K562 (cell line): Measurements from ENCODE around the gene AKAP13. TPM values are rescaled to one million over a fixed set of nuclear protein-coding genes. Genes with fewer than 3 reads are reported as not detected.

Experiments used
- ATAC-seq: fragments of 200-7000 bp; cut with Tn5 transposase; 3 replicates; pipeline ENCODE4 v1.9.1; 2020; ENCODE audit warnings: moderate library complexity
- BruUV-seq: library from RNA; stranded (reverse); fragments of 400-500 nt; replicated peaks from 2 replicates; lab custom pipeline; 2021; lab: Mats Ljungman, UMichigan
- CTCF ChIA-PET: fragments of 300-600 bp; formaldehyde crosslinking; extraction: SDS; loops from one replicate; lab custom pipeline; 2021; ENCODE audit warnings: low intra/inter-chr PET ratio; lab: Yijun Ruan, JAX
- POLR2A ChIA-PET: fragments of 300-600, 350-650 bp; sonication (Branson Sonifier 250); formaldehyde crosslinking; extraction: SDS; loops from one replicate; lab custom pipeline; 2021; ENCODE audit warnings: antibody characterized with exemption, inconsistent platforms; lab: Yijun Ruan, JAX
- DNase-seq, 4 experiments: peaks; one replicate each; pipeline versions ENCODE4 v3.0.0 to v3.0.0-alpha.2; 2011 to 2018; ENCODE audit warnings: low spot score in 3 of 4, mixed read lengths in 3 of 4; ENCODE audit errors: extremely low read depth in 1 of 4
- FAIRE-seq: peaks from 2 replicates; lab custom pipeline; 2011; peaks lifted over from hg19 to GRCh38; lab: Jason Lieb, UNC
- H2AFZ ChIP-seq: 2 replicates; pipeline ENCODE4 v1.6.0; 2011; ENCODE audit warnings: low read depth, low read length, control low read depth, inconsistent platforms
- H3K27ac ChIP-seq: fragments of 200-600 bp; 3 replicates; pipeline ENCODE4 v1.8.0; 2011; ENCODE audit warnings: low read depth, mild to moderate bottlenecking, control low read depth, inconsistent platforms, low read length, moderate library complexity, mixed read lengths; ENCODE audit errors: extremely low read depth
- H3K27me3 ChIP-seq, 2 experiments: fragments of 300-600 bp in 1 of 2; 2 replicates in 1 of 2; 3 replicates in 1 of 2; pipeline versions ENCODE4 v1.6.0 to v1.8.0; 2011; ENCODE audit warnings: inconsistent platforms in 2 of 2, low read length in 2 of 2, mild to moderate bottlenecking in 1 of 2, mixed read lengths in 1 of 2, moderate library complexity in 1 of 2; ENCODE audit not compliant: control insufficient read depth in 2 of 2, insufficient read depth in 2 of 2
- H3K36me3 ChIP-seq: fragments of 300-600 bp; 3 replicates; pipeline ENCODE4 v1.8.0; 2011; ENCODE audit warnings: mild to moderate bottlenecking, low read length, inconsistent platforms; ENCODE audit not compliant: control insufficient read depth, insufficient read depth
- H3K4me1 ChIP-seq, 2 experiments: fragments of 200-600 bp in 1 of 2; replicated peaks in 1 of 2; 2 replicates in 1 of 2; 3 replicates in 1 of 2; pipeline versions ENCODE4 v1.5.1 to v1.8.0; 2011; ENCODE audit warnings: inconsistent platforms in 2 of 2, low read length in 2 of 2, mild to moderate bottlenecking in 1 of 2, mixed read lengths in 1 of 2, moderate library complexity in 1 of 2; ENCODE audit not compliant: control insufficient read depth in 2 of 2, insufficient read depth in 2 of 2
- H3K4me2 ChIP-seq: 2 replicates; pipeline ENCODE4 v1.6.1; 2011; ENCODE audit warnings: low read length, control low read depth, inconsistent platforms, mixed read lengths; ENCODE audit not compliant: insufficient read depth
- H3K4me3 ChIP-seq: fragments of 200-600 bp; sonication (generic), shearing (Covaris generic); 2 replicates; pipeline ENCODE4 v1.5.1; 2016; ENCODE audit warnings: control low read depth, inconsistent platforms
- H3K79me2 ChIP-seq: fragments of 200-600 bp; 3 replicates; pipeline ENCODE4 v1.8.0; 2011; ENCODE audit warnings: low read length, inconsistent platforms; ENCODE audit not compliant: control insufficient read depth, insufficient read depth
- H3K9ac ChIP-seq, 2 experiments: 2 replicates each; pipeline versions ENCODE4 v1.6.0 to v1.6.1; 2011; ENCODE audit warnings: low read depth in 2 of 2, low read length in 2 of 2, control low read depth in 1 of 2, inconsistent platforms in 1 of 2, mild to moderate bottlenecking in 1 of 2, mixed read lengths in 1 of 2; ENCODE audit not compliant: insufficient read depth in 1 of 2
- H3K9me1 ChIP-seq: one replicate; pipeline ENCODE4 v1.6.0; 2011; ENCODE audit warnings: inconsistent platforms, mild to moderate bottlenecking, low read length, moderate library complexity; ENCODE audit not compliant: control insufficient read depth, insufficient read depth
- H3K9me3 ChIP-seq: replicated peaks from 2 replicates; pipeline ENCODE4 v1.5.1; 2011; ENCODE audit warnings: low read depth, low read length, inconsistent platforms; ENCODE audit not compliant: control insufficient read depth, insufficient read depth
- H4K20me1 ChIP-seq: replicated peaks from 2 replicates; pipeline ENCODE4 v1.6.1; 2011; ENCODE audit warnings: low read length, inconsistent platforms, mixed read lengths; ENCODE audit not compliant: control insufficient read depth, insufficient read depth
- CBFB ChIP-seq: sonication (generic); formaldehyde crosslinking; IDR thresholded peaks from 2 replicates; pipeline ENCODE4 v1.4.0; 2020; ENCODE audit warnings: mild to moderate bottlenecking, missing genetic modification reagents
- EP300 ChIP-seq: IDR thresholded peaks from 2 replicates; pipeline ENCODE4 v1.6.1; 2012; ENCODE audit warnings: low read length, improper control_type of control experiment
- FOXA1 ChIP-seq: fragments of 450-650 bp; IDR thresholded peaks from 2 replicates; pipeline ENCODE4 v1.6.1; 2016; ENCODE audit warnings: mild to moderate bottlenecking, borderline replicate concordance
- NRF1 ChIP-seq, 2 experiments: fragments of 450-650 bp; IDR thresholded peaks in 1 of 2; conservative IDR thresholded peaks in 1 of 2; 2 replicates each; pipeline ENCODE4 v1.6.1; 2014; ENCODE audit warnings: mild to moderate bottlenecking in 2 of 2
- RBM17 ChIP-seq: fragments of 200-400 bp; formaldehyde crosslinking; IDR thresholded peaks from 2 replicates; pipeline ENCODE4 v1.6.1; 2017; ENCODE audit warnings: low read depth, mild to moderate bottlenecking, low read length, borderline replicate concordance
- SLC30A9 ChIP-seq: fragments of 250-450 bp; sonication (Bioruptor Pico); IDR thresholded peaks from 2 replicates; pipeline ENCODE4 v1.8.0; 2022; ENCODE audit warnings: mild to moderate bottlenecking, moderate library complexity
- ZFP30 ChIP-seq: fragments of 250-450 bp; sonication (Bioruptor Pico); IDR thresholded peaks from 2 replicates; pipeline ENCODE4 v1.8.0; 2022; ENCODE audit warnings: moderate library complexity, mild to moderate bottlenecking, inconsistent platforms, borderline replicate concordance
- ZNF146 ChIP-seq: IDR thresholded peaks from one replicate; pipeline ENCODE4 v1.6.1; 2018; ENCODE audit warnings: missing compliant biosample characterization; ENCODE audit not compliant: unreplicated experiment
- ZNF174 ChIP-seq: fragments of 250-450 bp; sonication (Bioruptor Pico); IDR thresholded peaks from 2 replicates; pipeline ENCODE4 v1.4.0; 2020; ENCODE audit warnings: mild to moderate bottlenecking
- ZNF197 ChIP-seq: fragments of 200-800 bp; sonication (Bioruptor generic); IDR thresholded peaks from 2 replicates; pipeline ENCODE4 v1.6.1; 2016; ENCODE audit warnings: low read depth, missing genetic modification characterization, missing compliant biosample characterization
- ZNF212 ChIP-seq: fragments of 450-650 bp; formaldehyde crosslinking; IDR thresholded peaks from 2 replicates; pipeline ENCODE4 v1.4.0; 2020; ENCODE audit warnings: mild to moderate bottlenecking
- WGBS: fragments of 100-300 bp; shearing (Covaris generic); methylation state at CpG from one replicate; pipeline ENCODE4 v1.1.6; 2016; ENCODE audit warnings: low coverage, mixed read lengths; ENCODE audit not compliant: insufficient coverage; ENCODE audit errors: missing lambda C conversion rate; 5-methylcytosine and 5-hydroxymethylcytosine counted together
- in situ Hi-C: fragments of 300-500 bp; cut with MboI; formaldehyde crosslinking; loops from 4 replicates; pipeline ENCODE4 v1.15.0; 2018; ENCODE audit warnings: inconsistent platforms, mixed read lengths
- intact Hi-C: fragments of 100-400 bp; cut with micrococcal nuclease; formaldehyde crosslinking; loops from 2 replicates; pipeline ENCODE4 v1.14.2; 2022
- polyA plus RNA-seq, 8 experiments: library from polyadenylated mRNA; depleted of rRNA in 4 of 8; stranded (reverse) in 5 of 8; unstranded in 3 of 8; fragments of >200 nt; fragmentation: Nextera tagmentation in 2 of 8; fragmentation: Illumina TruSeq in 1 of 8; extraction: Ambion mirVana in 2 of 8; extraction: Trizol in 1 of 8; gene quantifications; 2 replicates each; pipeline versions ENCODE4 v1.2.1 to v1.2.3, GENCODE V29; 2011 to 2014; ENCODE audit warnings: inconsistent platforms in 1 of 8, missing spikeins in 1 of 8
- total RNA-seq, 7 experiments: library from RNA; depleted of rRNA in 6 of 7; stranded (reverse); fragments of >200 nt in 6 of 7; fragmentation: Illumina TruSeq in 2 of 7; extraction: Trizol in 2 of 7; gene quantifications; 2 replicates each; pipeline versions ENCODE4 v1.2.1 to v1.2.3, GENCODE V29; 2011 to 2021; ENCODE audit warnings: low replicate concordance in 1 of 7

The AKAP13 gene
- total and polyA plus RNA-seq, 9 of the 15 experiments (the other 6 are each of a cell fraction or from before 2014, with no cell fraction given), result 0.03 to 1.7 (median 0.42) TPM

DNA sequence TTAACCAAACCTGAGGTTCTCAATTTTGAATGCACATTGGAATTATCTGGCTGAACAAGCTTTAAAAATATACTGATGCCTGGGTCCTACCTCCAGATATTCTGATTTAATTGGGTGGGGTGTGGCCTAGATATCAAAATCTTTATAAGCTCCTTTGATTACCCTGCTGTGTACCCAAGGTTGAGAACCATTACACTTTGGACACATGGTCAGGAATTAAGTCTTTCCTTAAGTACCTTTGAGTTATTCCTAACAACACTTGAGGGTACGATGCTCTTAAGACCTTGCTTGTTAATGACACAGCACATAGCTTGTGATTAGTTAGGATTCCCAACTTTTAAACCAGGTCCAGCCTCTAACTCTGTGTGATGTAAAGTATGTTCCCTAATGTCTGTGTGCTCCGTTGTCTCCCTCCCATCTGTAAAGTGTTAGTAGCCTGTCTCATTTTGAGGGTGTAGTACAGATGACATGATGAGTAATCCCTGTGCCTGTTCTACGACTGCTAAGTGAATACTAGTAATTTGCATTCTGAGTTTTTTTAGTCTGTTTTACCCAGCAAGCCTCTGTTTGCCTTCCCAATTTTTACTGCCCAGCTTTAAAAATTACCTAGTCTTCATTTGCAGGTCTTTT, 259.5 kb downstream of the AKAP13 start (continued):
- TF ChIP-seq RBM17 (no peak), EP300 (no peak), ZNF174 (CRISPR knock-in tag) (no peak), SLC30A9 (no peak)

DNA sequence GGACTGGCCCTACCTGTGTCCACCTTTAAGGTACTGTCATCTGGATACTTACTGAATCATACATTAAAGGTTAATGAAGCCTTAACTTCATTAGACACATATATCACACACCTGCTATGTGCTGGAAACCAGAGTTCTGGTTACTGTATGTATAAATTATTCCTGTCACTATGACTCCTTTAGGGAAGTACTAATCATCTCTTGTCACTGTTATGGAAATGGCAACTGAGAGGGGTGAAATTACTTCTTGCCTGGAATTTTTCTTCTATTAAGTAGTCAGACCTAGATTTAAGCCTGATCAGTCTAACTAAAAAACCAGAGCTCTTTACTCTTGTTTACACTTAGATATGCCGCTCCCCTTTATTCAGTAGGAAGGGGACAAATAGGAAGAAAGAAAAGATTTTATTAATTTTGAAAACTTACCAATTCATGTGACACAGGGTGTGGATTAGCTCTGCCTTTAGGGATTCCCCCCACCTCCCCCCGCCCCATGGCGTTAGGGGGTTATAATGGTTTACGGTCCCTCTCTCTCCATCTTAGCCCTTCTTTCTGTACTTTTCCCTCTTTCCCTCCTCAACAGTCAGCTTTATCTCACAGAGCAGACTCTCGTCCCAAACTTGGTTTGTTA, 261.8 kb downstream of the AKAP13 start:
- H3K9me1 ChIP-seq, result no peaks in the 10 kb centered on the region
- peaks cover 0 to 3% of the 10 kb centered on the region in 2 experiments; a peak in 1 of 5 replicates for H3K27me3 ChIP-seq
- FAIRE-seq (no peak), ATAC-seq (no peak), DNase-seq (no peak)
- intact Hi-C loops (no loop called here), in situ Hi-C loops (no loop called here)
- H3K4me3 ChIP-seq, result no peak overlapping the region
- no peaks in the 10 kb centered on the region for H3K36me3 ChIP-seq
- H3K9me3 ChIP-seq, result no peaks in the 10 kb centered on the region
- no peaks in the 10 kb centered on the region for H4K20me1 ChIP-seq
- no peaks in the 10 kb centered on the region for H3K4me1 ChIP-seq
- H3K4me2 ChIP-seq, result no peak overlapping the region
- TF ChIP-seq ZNF146 (CRISPR knock-in tag), result no peak
- TF ChIP-seq ZNF197 (CRISPR knock-in tag), result no peak
- TF ChIP-seq CBFB (CRISPR knock-in tag), result no peak
- no peak for TF ChIP-seq NRF1 (conservative IDR thresholded peaks at IDR 0.05 in 1 of 2, IDR thresholded peaks at IDR 0.05 in 1 of 2)
- TF ChIP-seq ZFP30, result no peak
- TF ChIP-seq FOXA1, result no peak
- TF ChIP-seq ZNF212, result no peak
- H3K79me2 ChIP-seq, result no peaks in the 10 kb centered on the region
- 1% methylated on average over 5 of the region's 5 CpGs for WGBS
- ChIA-PET POLR2A (interaction anchor here (0.7 to 1.5 kb wide), 3 partner anchors 15 to 24 kb away, joined by 3 to 4 read pairs (median 3); no protein-coding TSS in a partner anchor), CTCF (no interaction called here)
- no peak overlapping the region for H2AFZ ChIP-seq
- H3K27ac ChIP-seq, result no peak overlapping the region
- no TSS peak for BruUV-seq
- no peak overlapping the region for H3K9ac ChIP-seq
